GM21381 (cell line): ENCODE data around the gene ARL5B.

Experiments
- ATAC-seq: cut with Tn5 transposase; IDR thresholded peaks from one replicate; pipeline ENCODE4 v1.9.1; 2021; ENCODE audit warnings: mild to moderate bottlenecking, moderate library complexity; ENCODE audit not compliant: unreplicated experiment

ARL5B gene

DNA sequence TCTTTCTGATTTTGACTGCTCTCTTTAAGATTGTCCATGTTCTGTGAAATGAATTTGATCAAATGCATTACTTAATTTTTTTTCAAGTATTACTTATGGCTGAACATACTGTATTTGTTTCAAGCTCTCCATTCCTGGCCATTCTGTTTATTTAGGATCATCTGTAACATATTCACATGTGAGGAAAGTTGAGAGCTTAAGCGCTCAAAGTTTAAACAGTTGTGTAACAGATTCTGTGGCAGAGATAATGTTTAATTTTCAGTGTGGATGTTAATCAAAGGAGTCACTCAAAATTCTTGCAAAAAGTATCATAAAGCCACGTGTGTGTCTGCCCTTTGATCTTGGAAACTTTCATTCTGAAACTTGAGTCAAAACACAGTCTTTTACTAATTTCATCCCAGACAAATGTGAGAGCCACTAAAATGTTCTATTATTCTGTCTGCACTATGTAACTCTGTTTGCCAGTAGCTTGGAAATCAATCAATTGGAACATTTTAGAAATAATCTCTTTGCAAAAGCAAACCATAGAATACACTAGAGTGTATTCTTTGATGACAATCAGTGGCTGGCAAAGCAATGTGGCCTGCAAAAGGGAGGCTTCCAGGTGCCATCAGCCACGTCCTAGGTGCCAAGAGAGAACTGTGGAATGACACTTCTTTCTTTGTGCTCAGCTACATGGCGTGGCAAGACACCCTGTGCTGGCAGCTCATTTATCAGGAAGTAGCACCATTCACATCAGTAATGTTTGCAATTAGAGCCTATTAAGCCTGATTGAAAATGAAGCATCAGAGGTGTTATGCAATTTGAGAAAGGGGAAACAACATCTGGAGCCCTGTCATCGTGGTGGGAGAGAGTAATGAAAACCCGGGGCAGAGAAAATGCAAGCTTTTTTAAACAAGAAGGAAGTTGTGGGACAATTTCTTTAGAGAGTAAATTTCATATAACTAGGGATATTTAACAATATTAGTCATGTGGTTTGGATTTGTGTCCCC lies 40.9 kb downstream of the ARL5B start:
- no peak for ATAC-seq

DNA sequence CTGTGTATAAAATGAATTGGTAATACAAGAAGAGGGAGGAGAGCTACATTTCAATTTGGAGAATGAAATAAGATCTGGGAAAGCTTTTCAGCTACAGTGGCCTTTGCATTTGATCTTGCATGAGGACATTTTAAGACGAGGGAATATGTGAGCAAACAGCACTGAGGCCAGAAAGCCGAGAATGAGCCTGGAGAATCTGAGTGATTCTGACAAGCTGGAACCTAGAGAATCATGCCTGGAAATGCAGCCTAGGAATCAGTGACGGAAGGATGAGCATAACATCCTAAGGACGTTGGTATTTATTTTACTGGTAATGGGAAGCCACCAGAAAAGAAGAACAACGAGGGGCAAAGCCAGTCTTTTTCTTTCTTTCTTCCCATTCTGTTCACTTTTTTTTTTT lies 44.3 kb downstream of the ARL5B start:
- no peak for ATAC-seq

DNA sequence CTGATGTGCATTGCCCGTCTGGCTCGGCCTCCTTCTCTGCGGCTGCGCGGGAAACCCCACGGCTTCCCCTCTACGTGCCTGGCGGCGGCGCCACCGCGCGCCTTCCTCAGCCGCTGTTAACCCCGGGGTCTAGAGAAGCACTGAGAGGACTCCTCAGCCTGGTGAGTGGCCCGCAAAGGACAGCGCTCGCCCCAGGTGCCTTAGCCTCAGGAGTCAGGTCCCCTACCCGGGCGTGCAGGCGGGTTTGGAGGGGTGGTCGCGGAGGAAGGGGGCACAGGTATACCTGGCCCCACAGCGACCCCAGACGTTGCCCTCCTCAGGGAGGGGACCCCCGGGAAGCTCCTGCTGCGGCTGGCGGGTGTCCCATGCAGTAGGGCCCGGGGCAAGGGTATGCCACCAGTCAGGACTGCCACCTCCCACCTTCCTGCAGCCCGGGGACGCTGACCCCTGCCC lies 51.0 kb downstream of the ARL5B start:
- ATAC-seq: no peak

DNA sequence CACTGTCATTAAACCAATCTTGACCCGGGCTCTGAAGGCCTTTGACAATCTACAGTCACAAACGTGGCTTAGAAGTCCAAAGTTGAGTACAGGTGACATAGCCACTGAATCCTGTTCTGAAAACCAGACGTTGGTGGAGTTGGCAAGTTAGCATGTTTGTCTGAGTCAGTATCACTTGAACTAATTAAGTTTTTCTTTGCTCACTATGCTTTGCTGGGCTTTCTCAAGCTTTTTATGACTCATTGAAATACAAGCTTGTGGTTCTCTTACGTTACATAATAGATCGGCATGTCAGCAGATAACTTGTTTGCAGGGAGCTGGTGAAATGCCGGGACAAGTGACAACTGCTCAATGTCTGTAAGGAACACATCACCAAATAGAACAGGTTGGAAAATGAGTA lies 53.8 kb downstream of the ARL5B start:
- no peak for ATAC-seq

DNA sequence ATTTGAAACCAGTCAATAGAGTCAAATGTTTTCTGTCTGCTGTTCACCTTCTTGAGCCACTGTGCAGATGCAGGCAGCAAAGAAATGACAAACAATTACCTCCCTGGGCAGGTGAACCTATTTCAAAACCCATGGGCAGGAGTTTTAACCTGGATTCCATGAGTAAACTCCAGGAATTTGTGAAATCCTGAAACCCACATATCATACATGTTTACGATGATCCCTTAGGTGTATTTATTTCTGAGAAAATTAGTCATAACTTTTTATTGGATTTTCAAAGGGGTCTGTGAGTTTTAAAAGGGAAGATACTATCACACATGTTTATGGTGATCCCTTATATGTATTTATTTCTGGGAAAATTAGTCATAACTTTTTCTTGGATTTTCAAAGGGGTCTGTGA lies 59.8 kb downstream of the ARL5B start:
- ATAC-seq: no peak

DNA sequence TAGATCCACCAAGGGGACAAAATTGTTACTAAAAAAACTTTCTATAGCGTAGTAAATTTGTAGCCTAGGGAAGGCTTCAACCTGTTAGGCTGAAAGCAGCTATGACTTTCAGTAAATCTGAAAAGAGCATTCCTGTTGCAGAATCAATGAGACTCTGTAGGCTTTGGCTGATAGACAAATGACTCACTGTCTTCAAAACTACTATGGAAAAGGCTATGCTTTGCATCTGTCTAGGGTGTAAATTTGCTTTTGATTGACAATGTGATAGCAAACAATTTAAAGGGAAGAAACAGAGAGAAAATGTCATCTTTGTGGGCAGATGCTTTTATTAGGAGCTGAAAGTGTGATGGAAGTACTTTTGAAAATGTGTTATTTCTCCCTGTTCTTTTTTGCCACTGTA lies 60.6 kb downstream of the ARL5B start:
- ATAC-seq: no peak

DNA sequence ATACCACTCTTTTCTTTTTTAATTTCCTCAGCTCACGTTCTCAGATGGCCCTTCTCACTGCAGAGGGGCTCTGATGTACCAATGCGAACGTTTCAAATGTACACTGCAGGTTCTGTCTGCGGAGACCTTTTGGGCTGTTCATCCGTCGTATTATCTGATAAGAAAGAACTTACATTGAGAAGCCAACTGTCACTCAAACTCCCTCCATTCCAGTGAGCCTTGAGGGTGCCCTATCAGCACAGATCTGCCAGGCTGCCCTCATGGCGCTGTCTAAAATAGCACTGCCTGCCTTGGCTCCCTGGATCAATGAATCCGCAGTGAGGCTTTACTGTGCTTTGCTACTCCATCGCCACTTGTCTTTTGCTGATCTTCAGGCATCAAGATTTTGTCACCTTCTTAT lies 61.8 kb downstream of the ARL5B start:
- ATAC-seq: no peak

DNA sequence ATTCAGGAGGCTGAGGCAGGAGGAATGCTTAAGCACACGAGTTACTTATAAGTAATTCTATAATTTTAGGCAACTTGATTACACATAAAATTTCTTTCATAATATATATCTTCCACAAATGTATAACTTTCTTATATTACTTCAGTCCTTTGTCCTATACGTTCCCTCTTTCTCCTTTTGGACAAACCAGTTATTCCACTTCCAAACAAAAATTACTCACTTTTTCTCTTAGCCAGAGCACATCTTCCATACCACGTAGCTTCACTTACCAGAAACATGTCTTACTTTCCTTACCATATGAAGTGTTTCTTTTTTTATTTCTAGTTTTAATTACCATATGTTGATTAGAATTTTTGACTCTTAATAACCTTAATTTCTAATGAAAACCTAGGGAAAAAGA lies 64.6 kb downstream of the ARL5B start:
- no peak for ATAC-seq
